HG03520 (cell line): ENCODE results near the gene LSS.

ENCODE experiments used
- ATAC-seq: cut with Tn5 transposase; IDR thresholded peaks from one replicate; pipeline ENCODE4 v1.9.1; 2021; ENCODE audit warnings: mild to moderate bottlenecking, moderate library complexity; ENCODE audit not compliant: unreplicated experiment

LSS gene

GRCh38 chr21:46219591-46220239 lies 8.9 kb downstream of the LSS start:
- ATAC-seq, result no peak

DNA sequence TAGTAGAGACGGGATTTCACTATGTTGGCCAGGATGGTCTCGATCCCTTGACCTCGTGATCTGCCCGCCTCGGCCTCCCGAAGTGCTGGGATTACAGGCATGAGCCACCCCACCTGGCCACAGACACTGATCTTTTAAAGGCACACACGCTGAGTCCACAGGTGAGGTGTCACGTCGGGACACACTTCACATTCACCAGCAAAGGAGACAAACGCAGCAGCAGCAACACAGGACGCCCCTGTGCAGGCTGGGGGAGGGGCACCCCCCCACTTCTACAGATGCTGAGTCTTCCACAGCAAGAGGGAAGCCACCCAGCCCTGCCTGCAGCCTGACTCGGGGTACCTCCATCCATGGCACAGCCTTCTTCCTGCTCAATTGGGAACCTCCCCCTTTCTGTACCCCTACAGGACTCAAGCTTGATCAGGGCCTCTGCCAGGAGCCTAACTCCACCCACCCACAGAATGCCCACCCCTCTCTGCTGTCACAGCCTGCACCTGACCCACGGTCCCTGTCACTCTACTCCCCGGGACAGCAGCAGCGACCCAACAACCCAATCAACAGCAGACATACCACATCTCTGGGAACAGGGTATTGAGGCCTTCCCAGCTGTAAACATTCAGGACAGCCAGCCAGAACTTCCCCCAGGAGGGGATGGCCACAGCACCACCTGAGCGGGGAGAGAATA lies 9.5 kb downstream of the LSS start:
- ATAC-seq, result no peak

DNA sequence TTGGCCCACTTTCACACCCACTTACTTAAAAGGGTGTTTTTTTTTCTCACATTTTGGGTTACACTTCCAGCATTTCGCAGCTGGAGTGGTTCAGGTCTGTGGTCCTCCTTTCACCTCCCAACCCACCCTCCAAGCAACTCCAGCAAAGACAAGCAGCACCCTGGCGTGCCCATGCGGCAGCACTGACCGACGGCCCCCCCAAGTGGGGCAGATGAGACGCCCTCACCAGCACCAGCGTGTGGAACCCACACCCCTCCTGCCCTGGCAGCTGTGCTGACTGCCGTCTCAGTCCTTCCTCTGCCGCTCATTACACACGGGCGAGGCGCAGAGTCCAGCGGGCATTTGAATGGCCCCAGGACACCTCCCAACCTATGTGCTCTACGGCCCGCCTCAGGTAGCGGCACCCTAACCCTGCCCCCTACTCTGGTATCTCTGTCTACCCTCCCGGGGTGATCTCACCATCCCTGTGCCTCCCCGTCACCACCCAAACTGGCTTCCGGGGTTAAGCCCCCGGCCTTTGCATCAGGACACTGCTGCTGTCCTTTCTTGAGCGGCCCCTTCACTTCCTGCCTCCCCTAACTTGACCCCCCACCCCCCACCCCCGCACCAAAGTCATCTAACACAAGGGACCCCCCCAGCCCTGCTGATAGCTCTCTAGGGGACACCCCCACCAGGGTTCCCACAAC lies 10.9 kb downstream of the LSS start:
- no peak for ATAC-seq

GRCh38 chr21:46216132-46216747 lies 12.3 kb downstream of the LSS start:
- ATAC-seq, result no peak

DNA sequence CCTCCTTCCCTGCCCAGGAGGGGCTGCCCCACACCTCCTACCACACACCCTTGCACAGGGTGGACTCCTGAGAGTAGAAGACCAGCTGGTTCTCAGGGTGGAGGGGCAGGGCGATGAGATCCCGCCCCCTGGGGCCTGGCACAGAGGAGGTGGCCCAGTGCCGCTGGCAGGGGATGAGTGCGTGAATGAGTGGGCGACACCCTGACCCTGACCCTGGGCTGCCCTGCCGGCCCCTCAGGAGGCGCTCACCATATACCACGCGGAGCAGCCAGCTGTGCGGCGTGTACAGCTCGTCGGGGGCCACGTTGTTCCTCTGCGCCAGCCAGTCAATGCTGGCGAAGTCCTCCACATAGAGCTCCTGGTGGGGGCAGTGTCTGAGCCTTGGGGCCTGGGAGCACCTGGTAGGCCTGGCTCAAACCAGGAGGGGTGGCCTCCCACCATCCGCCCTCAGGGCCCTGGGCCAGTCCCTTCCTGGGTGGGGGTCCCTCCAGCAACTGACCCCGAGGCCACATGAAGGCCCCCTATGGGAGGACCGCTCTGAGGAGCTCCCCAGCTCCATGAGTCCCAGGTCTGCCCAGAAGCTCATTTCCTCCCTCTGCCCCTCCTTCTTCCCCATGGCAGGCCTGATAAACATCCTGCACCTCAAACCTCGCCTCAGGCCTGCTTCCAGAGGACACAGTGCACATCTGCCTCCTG lies 13.0 kb downstream of the LSS start:
- no peak for ATAC-seq

DNA sequence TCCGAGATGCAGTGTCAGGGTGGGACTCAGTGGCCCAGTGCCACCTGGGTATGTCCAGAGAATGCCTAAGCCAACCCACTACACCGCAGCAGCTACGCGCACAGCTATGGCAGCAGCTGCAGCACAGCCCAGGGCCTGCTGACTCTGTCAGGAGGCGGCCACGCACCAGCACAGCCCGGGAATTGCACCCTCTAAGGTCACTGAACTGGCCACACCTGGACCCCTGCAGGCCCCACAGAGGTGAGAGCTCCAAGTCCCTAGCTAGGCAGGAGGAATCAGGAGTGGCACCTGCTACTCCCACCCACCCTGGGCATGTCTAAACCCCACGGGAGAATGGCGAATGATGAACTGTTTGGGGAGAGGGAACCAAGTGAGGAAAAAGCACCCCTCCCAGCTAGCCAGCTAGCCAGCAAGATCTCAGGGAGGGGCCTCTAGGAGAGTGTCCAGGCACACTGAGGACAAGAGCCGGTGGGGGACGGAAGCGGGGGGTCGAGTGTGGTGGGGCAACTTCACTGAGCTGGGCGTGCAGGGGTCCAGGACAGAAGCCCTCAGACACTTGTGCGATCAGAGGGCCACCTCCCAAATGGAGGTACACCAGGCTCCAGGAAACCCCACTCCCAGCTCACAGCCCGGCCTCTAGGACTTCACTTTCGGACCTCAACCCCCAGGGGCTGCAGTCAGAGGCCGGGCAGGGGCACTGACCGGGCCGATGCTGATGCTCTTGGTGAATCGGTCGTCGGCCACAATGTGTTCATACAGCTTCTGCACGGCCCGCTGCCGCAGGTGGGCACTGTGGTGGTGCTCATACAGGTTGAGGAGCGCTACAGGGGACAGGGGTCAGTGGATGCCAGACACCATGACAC lies 13.9 kb downstream of the LSS start:
- no peak for ATAC-seq

GRCh38 chr21:46213620-46214286 lies 14.8 kb downstream of the LSS start:
- no peak for ATAC-seq

DNA sequence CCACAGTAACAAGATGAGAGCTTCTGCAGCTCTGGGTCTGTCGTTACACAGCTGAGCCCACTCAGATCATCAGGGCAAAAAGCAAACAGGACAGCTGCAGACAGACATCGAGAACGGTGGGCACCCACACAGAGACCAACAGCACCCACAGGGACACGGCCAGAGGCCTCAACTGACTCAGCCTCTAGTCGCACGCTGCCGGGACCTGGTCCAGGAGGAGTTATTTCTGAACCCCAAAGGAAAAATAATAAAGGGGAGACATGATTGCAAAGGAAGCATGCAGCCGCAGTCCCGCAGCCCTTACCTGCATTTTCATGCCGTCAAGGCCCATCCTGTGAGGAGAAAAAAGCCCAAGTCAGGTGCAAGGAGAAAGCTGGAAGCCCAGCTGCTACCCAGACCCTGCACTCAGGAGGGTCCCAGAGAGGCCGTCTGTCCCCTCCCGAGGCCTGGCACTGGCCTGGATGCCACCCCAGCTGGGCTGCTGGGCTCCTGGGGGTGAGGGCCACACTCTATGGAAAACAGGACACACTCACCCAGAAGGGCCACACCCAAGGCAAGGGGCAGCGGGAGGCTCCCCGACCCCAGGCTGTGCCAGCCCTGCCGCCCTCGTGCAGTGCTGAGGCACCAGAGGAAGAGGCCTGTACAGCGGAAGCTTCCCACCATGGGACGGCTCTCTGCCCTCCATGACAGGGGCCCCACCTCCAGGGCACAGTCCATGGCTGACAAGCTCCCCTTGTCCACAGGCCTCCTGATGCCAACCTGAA lies 15.7 kb downstream of the LSS start:
- no peak for ATAC-seq

DNA sequence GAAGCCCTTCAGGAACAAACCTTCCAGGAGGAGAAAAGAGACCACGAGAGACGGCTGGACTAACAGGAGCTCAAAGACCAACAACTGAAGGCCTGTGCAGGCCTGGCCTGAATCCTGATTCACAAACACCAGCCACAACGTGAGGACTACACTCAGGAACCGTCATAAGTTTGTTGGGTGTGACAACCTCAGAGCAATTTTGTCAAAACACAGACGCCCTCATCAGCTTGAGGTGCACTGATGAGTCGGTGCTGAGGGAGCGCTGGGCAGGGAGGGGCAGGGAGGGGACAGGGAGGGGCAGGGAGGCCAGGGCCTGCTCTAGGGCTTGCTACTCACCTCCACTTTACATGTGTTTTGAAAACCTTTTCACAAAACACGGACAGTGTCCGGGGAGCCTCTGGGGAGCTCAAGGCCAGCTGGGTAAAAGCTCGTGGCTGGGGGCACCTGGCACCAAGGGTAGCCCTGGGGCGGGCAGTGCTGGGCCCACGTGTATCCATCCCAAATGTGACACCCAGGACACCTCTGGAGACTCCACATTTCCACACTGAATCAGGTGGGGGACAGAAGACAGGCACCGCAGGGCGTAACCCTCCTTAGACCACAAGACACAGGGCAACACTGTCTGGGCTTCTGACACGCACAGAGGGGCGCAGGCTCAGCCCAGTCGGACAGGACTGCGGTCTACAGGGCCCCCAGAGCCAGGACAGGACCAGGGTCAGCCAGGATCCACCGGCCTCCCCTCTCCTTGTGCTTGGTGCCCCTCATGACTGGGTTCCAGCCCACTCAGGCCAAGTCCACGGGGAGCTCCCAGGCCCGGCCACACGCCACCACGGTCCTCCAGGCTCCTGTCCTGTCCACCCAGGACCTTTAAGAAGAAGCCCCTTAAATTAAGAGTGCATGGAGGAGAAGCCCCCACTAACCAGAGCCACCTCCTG lies 16.5 kb downstream of the LSS start:
- ATAC-seq, result no peak

DNA sequence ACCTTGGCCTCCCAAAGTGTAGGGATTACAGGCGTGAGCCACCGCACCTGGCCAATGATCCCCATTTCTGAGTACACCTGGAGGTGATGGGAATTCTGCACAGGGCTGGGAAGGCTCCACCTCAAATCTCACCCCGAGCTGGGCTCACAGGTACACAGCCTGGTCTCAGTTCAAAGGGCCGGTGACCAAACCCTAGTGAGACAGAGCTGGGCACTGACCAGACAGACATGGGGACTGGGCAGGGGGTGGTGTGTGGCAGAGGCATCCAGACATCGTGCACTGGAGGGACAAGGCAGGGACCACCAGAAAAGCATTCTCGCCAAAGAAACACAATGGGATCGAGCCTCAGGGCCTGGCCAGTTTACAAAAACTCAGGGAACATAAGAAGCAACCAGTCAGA lies 17.2 kb downstream of the LSS start:
- ATAC-seq, result no peak

DNA sequence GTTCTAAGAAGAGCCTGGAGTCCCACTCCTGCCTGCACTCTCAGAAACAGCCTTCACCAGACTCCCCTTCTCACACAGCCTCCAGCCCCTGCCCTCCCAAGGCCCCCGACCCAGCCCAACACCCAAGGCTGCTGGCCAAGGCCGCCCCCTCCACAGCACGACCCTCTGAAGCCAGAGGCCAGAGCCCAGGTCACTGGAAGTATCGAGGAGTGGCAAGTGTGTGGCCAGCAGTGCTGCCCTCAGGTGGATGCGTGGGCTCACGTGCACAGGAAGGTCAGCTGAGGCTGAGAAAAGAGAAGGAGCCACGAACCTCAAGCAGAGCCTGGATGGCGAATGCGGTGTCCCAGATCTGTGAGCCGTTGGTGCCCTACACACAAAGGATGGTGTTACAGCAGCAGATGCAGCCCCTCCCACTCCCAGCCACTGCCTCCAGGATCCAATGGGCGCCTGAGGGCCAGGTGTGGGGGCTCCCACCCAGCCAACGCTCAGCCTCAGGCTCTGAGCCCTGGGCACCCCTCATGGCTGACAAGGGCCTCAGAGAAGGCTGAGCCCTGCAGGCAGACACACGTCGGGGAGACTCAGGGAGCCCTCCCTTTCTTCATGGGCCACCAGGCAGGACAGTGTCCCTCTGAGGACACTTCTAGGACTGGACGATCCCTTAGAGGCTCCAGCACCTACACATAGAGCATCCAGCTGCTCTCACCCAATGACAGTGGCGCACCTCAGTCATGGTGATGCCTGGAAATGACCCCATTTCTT lies 18.0 kb downstream of the LSS start:
- ATAC-seq, result no peak

DNA sequence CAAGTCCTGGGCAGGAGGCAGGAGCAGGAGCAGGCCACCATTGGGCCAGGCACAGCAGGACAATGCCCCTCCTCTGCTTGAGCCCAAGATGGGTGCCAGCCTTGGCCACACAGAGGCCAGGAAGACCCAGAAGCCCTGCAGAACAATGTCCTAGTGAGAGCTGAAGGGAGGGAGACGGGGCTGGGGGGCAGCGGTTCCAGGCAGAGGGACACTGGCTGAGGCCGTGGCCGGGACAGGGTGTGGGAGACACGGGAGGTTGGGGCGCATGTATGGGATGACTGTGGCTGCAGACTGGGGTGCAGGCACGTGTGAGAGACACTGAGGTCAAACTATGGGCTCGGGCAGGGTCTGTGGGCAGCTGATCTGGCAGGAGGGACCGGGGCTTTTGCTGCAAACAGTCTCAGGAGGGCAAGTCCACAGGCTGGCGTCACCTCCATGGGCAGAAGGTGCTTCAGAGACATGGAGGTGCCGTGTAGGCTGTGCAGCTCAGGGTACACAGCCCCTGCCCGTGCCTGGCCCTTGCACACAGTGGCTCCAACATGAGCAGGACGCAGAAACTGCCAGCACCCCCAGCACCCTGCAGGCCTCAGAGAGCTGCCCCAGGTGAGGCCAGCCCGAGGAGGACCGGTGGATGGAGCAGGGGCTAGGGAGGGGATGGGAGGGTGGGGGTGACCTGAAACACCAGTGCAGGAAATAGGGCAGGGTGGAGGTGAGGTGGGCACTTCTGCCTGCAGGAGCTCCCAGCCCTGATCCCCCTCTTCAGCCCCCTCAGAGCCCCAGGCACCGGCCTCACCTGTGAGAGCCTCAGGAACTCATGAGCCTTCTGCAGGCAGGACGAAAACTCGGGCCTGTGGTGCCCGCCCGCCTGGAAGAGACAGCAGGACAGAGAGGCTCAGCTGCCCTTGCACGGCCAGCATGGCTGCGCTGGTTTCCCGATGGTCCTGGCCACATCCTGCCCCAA lies 19.5 kb downstream of the LSS start:
- ATAC-seq, result no peak

DNA sequence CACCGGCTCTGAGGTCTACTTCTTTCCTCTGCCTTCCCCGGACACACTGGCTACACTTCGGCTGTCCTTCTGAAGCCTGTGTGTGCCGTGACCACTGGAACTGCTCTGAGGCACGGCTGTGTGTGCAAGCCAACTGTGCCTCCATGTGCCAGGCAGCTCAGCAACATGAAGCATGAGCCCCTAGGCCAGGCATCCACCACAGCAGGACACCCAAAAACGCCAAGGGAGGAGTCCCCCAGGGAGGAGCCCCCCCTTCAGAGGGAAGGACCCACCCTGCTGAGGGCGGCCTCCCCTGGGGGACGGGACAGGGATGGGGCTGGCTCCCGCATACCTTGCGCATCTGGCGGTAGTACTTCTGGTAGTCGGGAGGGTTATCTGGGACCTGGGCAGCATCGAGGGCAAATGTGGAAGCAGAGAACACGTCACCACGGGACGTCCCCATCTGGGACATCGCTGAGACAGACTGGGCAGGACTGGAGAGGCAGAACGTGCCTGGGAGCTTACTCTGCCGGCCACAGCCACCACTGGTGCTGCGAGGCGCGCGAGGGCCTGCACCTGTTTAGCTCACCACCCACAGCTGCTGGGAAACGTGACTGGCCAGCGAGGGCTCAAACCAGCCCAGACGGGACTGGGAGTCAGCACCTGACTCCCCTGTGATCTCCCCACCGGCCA lies 20.5 kb downstream of the LSS start:
- ATAC-seq, result no peak

- ATAC-seq, result no peak
These were observed 21.3 kb downstream of the LSS start for GRCh38 chr21:46207006-46207919.
